Kidney tubule cell (primary cell): ENCODE data around the gene BTBD1.
"Not testable (repeated sequence)": the region's sequence is repeated elsewhere in the genome, so short reads cannot be mapped to it uniquely, and the experiment has no call there.

Source experiments
- DNase-seq: peaks from one replicate; pipeline ENCODE4 v3.0.0-alpha.2; 2018; ENCODE audit warnings: low spot score

BTBD1 gene

GRCh38 chr15:83092309-83092976 is 25.4 kb upstream of the BTBD1 start:
- DNase-seq, result peak; percentile 73

GRCh38 chr15:83091965-83092308 is 24.9 kb upstream of the BTBD1 start:
- DNase-seq, result not testable (repeated sequence)

GRCh38 chr15:83090465-83090864 is 23.4 kb upstream of the BTBD1 start:
- DNase-seq, result no peak

GRCh38 chr15:83088876-83089275 is 21.8 kb upstream of the BTBD1 start:
- DNase-seq, result no peak

GRCh38 chr15:83087576-83087975 is 20.5 kb upstream of the BTBD1 start:
- no peak for DNase-seq

GRCh38 chr15:83085864-83086552 is 19.0 kb upstream of the BTBD1 start:
- not testable (repeated sequence) for DNase-seq

- not testable (repeated sequence) for DNase-seq
Measured at GRCh38 chr15:83085461-83085860, 18.4 kb upstream of the BTBD1 start.

- no peak for DNase-seq
Measured at GRCh38 chr15:83082730-83083386, 15.8 kb upstream of the BTBD1 start.

GRCh38 chr15:83081256-83082014 is 14.4 kb upstream of the BTBD1 start:
- no peak for DNase-seq

GRCh38 chr15:83078712-83079111 is 11.7 kb upstream of the BTBD1 start:
- DNase-seq, result no peak

- DNase-seq, result no peak
Measured at GRCh38 chr15:83077491-83078230, 10.6 kb upstream of the BTBD1 start.

GRCh38 chr15:83069211-83069642 is 2.2 kb upstream of the BTBD1 start:
- peak; percentile 22 for DNase-seq

- no peak for DNase-seq
Measured at GRCh38 chr15:83068054-83068453, 1.0 kb upstream of the BTBD1 start.

- no peak for DNase-seq
Measured at GRCh38 chr15:83067638-83067962, 548 bp upstream of the BTBD1 start.

GRCh38 chr15:83066034-83066733 is 868 bp downstream of the BTBD1 start:
- peak; percentile 32 for DNase-seq

- no peak for DNase-seq
Measured at GRCh38 chr15:83065431-83065830, 1.6 kb downstream of the BTBD1 start.

GRCh38 chr15:83064859-83065258 is 2.2 kb downstream of the BTBD1 start:
- DNase-seq, result peak; percentile 53

GRCh38 chr15:83063551-83063950 is 3.5 kb downstream of the BTBD1 start:
- no peak for DNase-seq

- no peak for DNase-seq
Measured at GRCh38 chr15:83062768-83063180, 4.3 kb downstream of the BTBD1 start.

GRCh38 chr15:83061680-83062079 is 5.4 kb downstream of the BTBD1 start:
- peak; percentile 43 for DNase-seq

GRCh38 chr15:83057696-83058376 is 9.2 kb downstream of the BTBD1 start:
- no peak for DNase-seq
